B cell (primary cell): ENCODE data around the gene WDR54. TPM values are rescaled to one million over a fixed set of nuclear protein-coding genes. Genes with fewer than 3 reads are reported as not detected.

Source experiments
- ATAC-seq: fragments of 200-7000 bp; cut with Tn5 transposase; one replicate; pipeline ENCODE4 v1.10.0; 2021; ENCODE audit warnings: low read depth, mild to moderate bottlenecking, moderate number of reproducible peaks, moderate library complexity
- CTCF ChIA-PET: fragments of 350-600 bp; sonication (Branson Sonifier 250); formaldehyde crosslinking; loops from one replicate; lab custom pipeline; 2021; ENCODE audit warnings: antibody characterized with exemption, inconsistent platforms; lab: Charles Lee
- POLR2A ChIA-PET: fragments of 350-600 bp; sonication (Branson Sonifier 250); formaldehyde crosslinking; loops from one replicate; lab custom pipeline; 2021; ENCODE audit warnings: antibody characterized with exemption; lab: Charles Lee
- DNase-seq: peaks from one replicate; pipeline ENCODE4 v3.0.0; 2013
- H2AFZ ChIP-seq: 2 replicates; pipeline ENCODE4 v1.6.1; 2012; ENCODE audit warnings: mild to moderate bottlenecking, low read depth, low read length; ENCODE audit not compliant: insufficient read depth, poor library complexity, severe bottlenecking
- H3K27ac ChIP-seq, 2 donors: 1 replicate in 1 of 2; 2 replicates in 1 of 2; pipeline ENCODE4 v1.5.1; 2012 to 2013; ENCODE audit warnings: low read length in 2 of 2, mild to moderate bottlenecking in 2 of 2, moderate library complexity in 1 of 2
- H3K27me3 ChIP-seq, 4 experiments: fragments of 200-600 bp in 1 of 4; sonication (generic) in 1 of 4; replicated peaks in 1 of 4; 1 replicate in 2 of 4; 2 replicates in 2 of 4; pipeline versions ENCODE4 v1.6.1 to v1.7.0; 2013 to 2016; ENCODE audit warnings: low read length in 3 of 4, mild to moderate bottlenecking in 2 of 4, mixed read lengths in 1 of 4, moderate library complexity in 1 of 4; ENCODE audit not compliant: insufficient read depth in 4 of 4, control insufficient read depth in 3 of 4; ENCODE audit errors: control extremely low read depth in 1 of 4
- H3K36me3 ChIP-seq, 2 experiments: replicated peaks in 1 of 2; 1 replicate in 1 of 2; 2 replicates in 1 of 2; pipeline versions ENCODE4 v1.6.1 to v1.7.1; 2013; ENCODE audit warnings: low read length in 1 of 2; ENCODE audit not compliant: insufficient read depth in 2 of 2, control insufficient read depth in 1 of 2; ENCODE audit errors: control extremely low read depth in 1 of 2, extremely low read depth in 1 of 2
- H3K4me1 ChIP-seq, 2 donors: fragments of 200-600 bp in 1 of 2; sonication (generic) in 1 of 2; 1 replicate in 1 of 2; 2 replicates in 1 of 2; pipeline versions ENCODE4 v1.5.1 to v1.6.1; 2013 to 2017; ENCODE audit warnings: low read length in 2 of 2; ENCODE audit not compliant: control insufficient read depth in 2 of 2, insufficient read depth in 2 of 2
- H3K4me2 ChIP-seq: replicated peaks from 2 replicates; pipeline ENCODE3; 2012; ENCODE audit warnings: mild to moderate bottlenecking, low read depth, low read length; ENCODE audit not compliant: poor library complexity, severe bottlenecking
- H3K4me3 ChIP-seq, 5 experiments: fragments of 200-600 bp in 1 of 5; sonication (generic) in 1 of 5; 1 replicate in 3 of 5; 2 replicates in 2 of 5; pipeline versions ENCODE4 v1.5.1 to v1.7.0; 2011 to 2016; ENCODE audit warnings: low read length in 4 of 5, mild to moderate bottlenecking in 4 of 5, low read depth in 2 of 5, control low read depth in 1 of 5, moderate library complexity in 1 of 5; ENCODE audit not compliant: insufficient read depth in 1 of 5; ENCODE audit errors: control extremely low read depth in 1 of 5, extremely low read depth in 1 of 5
- H3K79me2 ChIP-seq: fragments of 200-600 bp; sonication (generic); one replicate; pipeline ENCODE4 v1.6.0; 2016; ENCODE audit warnings: low read length; ENCODE audit not compliant: control insufficient read depth, insufficient read depth
- H3K9ac ChIP-seq: fragments of 200-600 bp; sonication (generic); 2 replicates; pipeline ENCODE4 v1.6.1; 2017; ENCODE audit warnings: mild to moderate bottlenecking, low read length, moderate library complexity
- H3K9me3 ChIP-seq, 3 donors: one replicate each; pipeline versions ENCODE4 v1.6.1 to v1.7.1; 2013; ENCODE audit warnings: low read length in 2 of 3; ENCODE audit not compliant: control insufficient read depth in 2 of 3, insufficient read depth in 1 of 3; ENCODE audit errors: control extremely low read depth in 1 of 3
- H4K20me1 ChIP-seq: 2 replicates; pipeline ENCODE4 v1.6.0; 2012; ENCODE audit warnings: mild to moderate bottlenecking, low read length; ENCODE audit not compliant: insufficient read depth, control insufficient read depth, poor library complexity, severe bottlenecking
- H3K27ac Mint-ChIP-seq: one replicate; pipeline ENCODE4 v1.8.0; 2021; ENCODE audit warnings: mixed read lengths
- H3K27me3 Mint-ChIP-seq: one replicate; pipeline ENCODE4 v1.8.0; 2021; ENCODE audit warnings: mixed read lengths
- H3K4me1 Mint-ChIP-seq: one replicate; pipeline ENCODE4 v1.8.0; 2021; ENCODE audit warnings: mixed read lengths
- H3K4me3 Mint-ChIP-seq: one replicate; pipeline ENCODE4 v1.8.0; 2021; ENCODE audit warnings: mixed read lengths
- H3K9me3 Mint-ChIP-seq: one replicate; pipeline ENCODE4 v1.8.0; 2022; ENCODE audit warnings: mixed read lengths; ENCODE audit not compliant: insufficient read depth
- CTCF ChIP-seq: fragments of 200-600 bp; IDR thresholded peaks from one replicate; pipeline ENCODE4 v1.8.0; 2022; ENCODE audit warnings: antibody characterized with exemption, mild to moderate bottlenecking
- EZH2 ChIP-seq: IDR thresholded peaks from 2 replicates; pipeline ENCODE4 v1.6.1; 2012; ENCODE audit warnings: borderline replicate concordance, low read depth, mild to moderate bottlenecking, moderate library complexity, low read length; ENCODE audit not compliant: insufficient read depth, poor library complexity, severe bottlenecking
- WGBS: methylation state at CpG from one replicate; pipeline ENCODE4 v1.1.5; 2013; ENCODE audit warnings: missing lambda C conversion rate; ENCODE audit not compliant: insufficient coverage; 5-methylcytosine and 5-hydroxymethylcytosine counted together
- intact Hi-C: fragments of 100-400 bp; cut with micrococcal nuclease; formaldehyde crosslinking; loops from one replicate; pipeline ENCODE4 v1.10.0; 2022
- polyA plus RNA-seq: library from polyadenylated mRNA; depleted of rRNA; stranded (reverse); fragments of >200 nt; gene quantifications from 2 replicates; pipeline ENCODE4 v1.2.3, GENCODE V29; 2012
- total RNA-seq, 2 donors: library from RNA; stranded (reverse); fragments of 120-200 nt in 1 of 2; gene quantifications; 1 replicate in 1 of 2; 2 replicates in 1 of 2; pipeline versions ENCODE4 v1.2.3 to v1.2.4, GENCODE V29; 2013 to 2022

WDR54 gene
- total and polyA plus RNA-seq, 2 donors (not counting 1 experiment from before 2014, with no cell fraction given), result 42.2 to 52.8 TPM

- H2AFZ ChIP-seq, result peak within 1 kb of the TSS; percentile 79
- Mint-ChIP-seq H3K27ac (peak within 1 kb of the TSS; percentile 99), H3K4me1 (peaks cover 56% of the 10 kb centered on the region), H3K27me3 (no peaks in the 10 kb centered on the region), H3K4me3 (peak within 1 kb of the TSS; percentile 94), H3K9me3 (no peaks in the 10 kb centered on the region)
- CTCF ChIA-PET, result interaction anchor here (0.5 to 5.7 kb wide), 11 partner anchors 8 to 379 kb away, joined by 3 to 54 read pairs (median 4); partner anchors contain the start of genes C2orf81, CCDC142, MRPL53 and TTC31
- peak within 1 kb of the TSS; percentile 80 to 100 (median 93) for H3K4me3 ChIP-seq
- peaks cover 0 to 24% of the 10 kb centered on the region in 2 experiments for H3K36me3 ChIP-seq
- 0% methylated on average over 22 of the region's 38 CpGs for WGBS
- DNase-seq, result peak; percentile 100
- ATAC-seq, result peak; percentile 79
- H4K20me1 ChIP-seq, result peaks cover 9% of the 10 kb centered on the region
- no peaks in the 10 kb centered on the region for H3K9me3 ChIP-seq
- POLR2A ChIA-PET, result interaction anchor here (0.5 to 6.0 kb wide), 15 partner anchors 9 to 280 kb away, joined by 3 to 63 read pairs (median 4); partner anchors contain the start of genes AUP1, C2orf81, CCDC142 and HTRA2
- peak within 1 kb of the TSS; percentile 97 for H3K9ac ChIP-seq
- peak within 1 kb of the TSS; percentile 97 to 100 for H3K27ac ChIP-seq
- H3K27me3 ChIP-seq, result no peaks in the 10 kb centered on the region
- peaks cover 33 to 40% of the 10 kb centered on the region in 2 donors for H3K4me1 ChIP-seq
- intact Hi-C loops, result loop anchor here (1.0 to 5.0 kb wide), 7 partner anchors 14 to 281 kb away; partner anchors contain the start of genes AUP1, C2orf81, DOK1 and HTRA2
- peaks cover 31% of the 10 kb centered on the region for H3K79me2 ChIP-seq
- H3K4me2 ChIP-seq, result peak within 1 kb of the TSS; percentile 96
- TF ChIP-seq EZH2, result no peak
- no peak for TF ChIP-seq CTCF
Observed at GRCh38 chr2:74458132-74458937, 36.8 kb downstream of the WDR54 start, which contains the start of gene WBP1. Gene WBP1, plus strand, starts transcription at chr2:74458438. Its CDS starts 165 bp downstream, at chr2:74458603.
